HepG2 (cell line): ENCODE results near the gene PTPRB. TPM values are rescaled to one million over a fixed set of nuclear protein-coding genes. Genes with fewer than 3 reads are reported as not detected.

Experiments
- ATAC-seq: fragments of 200-7000 bp; cut with Tn5 transposase; 3 replicates; pipeline ENCODE4 v1.9.1; 2020; ENCODE audit warnings: mild to moderate bottlenecking, moderate library complexity
- BruUV-seq: library from RNA; stranded (reverse); fragments of 400-500 nt; replicated peaks from 2 replicates; lab custom pipeline; 2021; lab: Mats Ljungman, UMichigan
- CTCF ChIA-PET: fragments of 300-600 bp; formaldehyde crosslinking; extraction: SDS; loops from one replicate; lab custom pipeline; 2021; ENCODE audit warnings: low total read pairs, inconsistent platforms, low intra/inter-chr PET ratio; lab: Yijun Ruan, JAX
- POLR2A ChIA-PET: fragments of 350-600 bp; sonication (Branson Sonifier 250); formaldehyde crosslinking; loops from one replicate; lab custom pipeline; 2020; ENCODE audit warnings: antibody characterized with exemption, inconsistent platforms; lab: Yijun Ruan, JAX
- DNase-seq: peaks from one replicate; pipeline ENCODE4 v3.0.0-alpha.2; 2015; ENCODE audit warnings: low spot score
- FAIRE-seq: peaks from 3 replicates; lab custom pipeline; 2011; peaks lifted over from hg19 to GRCh38; lab: Jason Lieb, UNC
- H2AFZ ChIP-seq: one replicate; pipeline ENCODE4 v1.6.1; 2011; ENCODE audit warnings: low read length, inconsistent platforms
- H3K27ac ChIP-seq: fragments of 300-600 bp; 3 replicates; pipeline ENCODE4 v1.8.0; 2011; ENCODE audit warnings: mixed run types, mild to moderate bottlenecking, mixed read lengths, low read length, inconsistent platforms; ENCODE audit not compliant: insufficient read depth; ENCODE audit errors: extremely low read length
- H3K27me3 ChIP-seq, 2 experiments: fragments of 200-600 bp in 1 of 2; 2 replicates in 1 of 2; 3 replicates in 1 of 2; pipeline versions ENCODE4 v1.6.0 to v1.8.0; 2011; ENCODE audit warnings: low read length in 2 of 2, mild to moderate bottlenecking in 2 of 2, moderate library complexity in 2 of 2, inconsistent platforms in 1 of 2; ENCODE audit not compliant: insufficient read depth in 2 of 2, control insufficient read depth in 1 of 2
- H3K36me3 ChIP-seq, 2 experiments: fragments of 200-600 bp in 1 of 2; replicated peaks in 1 of 2; 2 replicates in 1 of 2; 3 replicates in 1 of 2; pipeline versions ENCODE4 v1.5.1 to v1.8.0; 2011; ENCODE audit warnings: low read length in 2 of 2, inconsistent platforms in 1 of 2; ENCODE audit not compliant: insufficient read depth in 2 of 2, control insufficient read depth in 1 of 2
- H3K4me1 ChIP-seq: 2 replicates; pipeline ENCODE4 v1.5.1; 2012; ENCODE audit warnings: low read length, inconsistent platforms; ENCODE audit not compliant: insufficient read depth
- H3K4me2 ChIP-seq: 2 replicates; pipeline ENCODE4 v1.6.0; 2011; ENCODE audit warnings: low read depth, low read length, inconsistent platforms
- H3K4me3 ChIP-seq, 3 experiments: fragments of 200-600 bp in 1 of 3; sonication (generic), shearing (Covaris generic) in 1 of 3; replicated peaks in 1 of 3; 2 replicates each; pipeline ENCODE4 v1.5.1; 2011 to 2016; ENCODE audit warnings: low read length in 3 of 3, inconsistent platforms in 2 of 3, low read depth in 2 of 3, mild to moderate bottlenecking in 2 of 3, control low read depth in 1 of 3, mixed read lengths in 1 of 3; ENCODE audit not compliant: insufficient read depth in 1 of 3
- H3K79me2 ChIP-seq: one replicate; pipeline ENCODE4 v1.6.1; 2011; ENCODE audit warnings: low read length, inconsistent platforms; ENCODE audit not compliant: insufficient read depth
- H3K9ac ChIP-seq: 2 replicates; pipeline ENCODE4 v1.6.0; 2011; ENCODE audit warnings: mild to moderate bottlenecking, low read depth, low read length, inconsistent platforms; ENCODE audit not compliant: insufficient read depth
- H3K9me3 ChIP-seq: 2 replicates; pipeline ENCODE4 v1.5.1; 2012; ENCODE audit warnings: mild to moderate bottlenecking, low read length
- H4K20me1 ChIP-seq: 2 replicates; pipeline ENCODE4 v1.6.0; 2011; ENCODE audit warnings: inconsistent platforms, mild to moderate bottlenecking, low read length, moderate library complexity; ENCODE audit not compliant: insufficient read depth
- ATF4 ChIP-seq, 2 experiments: fragments of 450-650 bp in 1 of 2; sonication (generic) in 1 of 2; formaldehyde crosslinking; IDR thresholded peaks; 2 replicates each; pipeline versions ENCODE4 v1.5.0 to v1.8.0; 2020 to 2022; ENCODE audit warnings: mild to moderate bottlenecking in 1 of 2, missing genetic modification reagents in 1 of 2
- BRCA1 ChIP-seq: sonication (generic); formaldehyde crosslinking; IDR thresholded peaks from 2 replicates; pipeline ENCODE4 v1.4.0; 2020; ENCODE audit warnings: missing genetic modification reagents
- FUBP1 ChIP-seq: sonication (generic); formaldehyde crosslinking; IDR thresholded peaks from 2 replicates; pipeline ENCODE4 v1.5.1; 2020; ENCODE audit warnings: missing genetic modification reagents, mild to moderate bottlenecking, borderline replicate concordance
- HCFC1 ChIP-seq: fragments of 150-350 bp; IDR thresholded peaks from 2 replicates; pipeline ENCODE4 v1.6.1; 2014; ENCODE audit warnings: low read depth, low read length
- JUNB ChIP-seq: sonication (generic); formaldehyde crosslinking; IDR thresholded peaks from 2 replicates; pipeline ENCODE4 v1.8.0; 2022; ENCODE audit warnings: missing genetic modification reagents, mild to moderate bottlenecking, borderline replicate concordance
- KLF11 ChIP-seq: IDR thresholded peaks from 2 replicates; pipeline ENCODE4 v1.6.1; 2016; ENCODE audit warnings: missing compliant biosample characterization
- KMT2B ChIP-seq: IDR thresholded peaks from 2 replicates; pipeline ENCODE4 v1.6.1; 2016; ENCODE audit warnings: missing genetic modification reagents, missing compliant biosample characterization
- MAFK ChIP-seq, 2 experiments: IDR thresholded peaks in 1 of 2; conservative IDR thresholded peaks in 1 of 2; 2 replicates each; pipeline ENCODE4 v1.6.1; 2011; ENCODE audit warnings: improper control_type of control experiment in 2 of 2, low read length in 2 of 2
- NAIF1 ChIP-seq: sonication (generic); formaldehyde crosslinking; IDR thresholded peaks from 2 replicates; pipeline ENCODE4 v1.5.0; 2020; ENCODE audit warnings: mild to moderate bottlenecking, missing genetic modification reagents, borderline replicate concordance
- SMARCC2 ChIP-seq: fragments of 450-650 bp; IDR thresholded peaks from 2 replicates; pipeline ENCODE4 v1.6.1; 2017; ENCODE audit warnings: antibody characterized with exemption, mild to moderate bottlenecking
- ZBTB37 ChIP-seq: sonication (generic); formaldehyde crosslinking; IDR thresholded peaks from 2 replicates; pipeline ENCODE4 v1.4.0; 2020; ENCODE audit warnings: mild to moderate bottlenecking, missing genetic modification reagents
- ZNF18 ChIP-seq: sonication (generic); formaldehyde crosslinking; IDR thresholded peaks from 2 replicates; pipeline ENCODE4 v1.8.0; 2022; ENCODE audit warnings: mild to moderate bottlenecking, missing genetic modification reagents; ENCODE audit not compliant: insufficient replicate concordance
- ZNF7 ChIP-seq: IDR thresholded peaks from 2 replicates; pipeline ENCODE4 v1.6.1; 2016; ENCODE audit warnings: missing biosample characterization, missing genetic modification reagents
- WGBS: methylation state at CpG from one replicate; pipeline ENCODE4 v1.1.6; 2017; ENCODE audit warnings: low lambda C conversion rate; 5-methylcytosine and 5-hydroxymethylcytosine counted together
- in situ Hi-C: cut with HindIII; loops from 2 replicates; pipeline ENCODE4 v1.10.0; 2017; ENCODE audit warnings: low pct_unique_long_range_greater_than_20kb; ENCODE audit not compliant: extremely low pct_ligation_motif_present
- intact Hi-C: fragments of 100-400 bp; cut with micrococcal nuclease; formaldehyde crosslinking; loops from one replicate; pipeline ENCODE4 v1.10.0; 2022; ENCODE audit not compliant: unreplicated experiment
- polyA plus RNA-seq, 8 experiments: library from polyadenylated mRNA; depleted of rRNA in 3 of 8; stranded (reverse) in 7 of 8; unstranded in 1 of 8; fragments of >200 nt; fragmentation: Illumina TruSeq in 4 of 8; extraction: Trizol in 4 of 8; gene quantifications; 2 replicates each; pipeline versions ENCODE4 v1.2.1 to v1.2.3, GENCODE V29; 2011 to 2016; ENCODE audit warnings: low read depth in 4 of 8, missing spikeins in 1 of 8, mixed read lengths in 1 of 8; ENCODE audit not compliant: insufficient read depth in 1 of 8
- total RNA-seq, 5 experiments: library from RNA; depleted of rRNA; stranded (reverse); fragments of >200 nt; fragmentation: Illumina TruSeq; extraction: Trizol; gene quantifications; 2 replicates each; pipeline ENCODE4 v1.2.3, GENCODE V29; 2016; ENCODE audit warnings: low read depth in 1 of 5

The PTPRB gene
- total and polyA plus RNA-seq, 2 of the 13 experiments (the other 11 are each of a cell fraction or from before 2014, with no cell fraction given): 0.02 to 0.07 TPM

GRCh38 chr12:70584332-70584731 lies 52.9 kb downstream of the PTPRB start:
- H2AFZ ChIP-seq: no peak overlapping the region
- in situ Hi-C loops (no loop called here), intact Hi-C loops (loop anchor here (10.0 kb wide), 1 partner anchor 430 kb away; no protein-coding TSS in a partner anchor)
- H3K4me3 ChIP-seq: no peak overlapping the region
- no peaks in the 10 kb centered on the region for H3K79me2 ChIP-seq
- H3K27me3 ChIP-seq: no peaks in the 10 kb centered on the region
- POLR2A ChIA-PET: no interaction called here
- TF ChIP-seq KMT2B (CRISPR knock-in tag) (no peak), FUBP1 (CRISPR knock-in tag) (no peak), JUNB (CRISPR knock-in tag) (no peak), HCFC1 (no peak), MAFK (conservative IDR thresholded peaks at IDR 0.05 in 1 of 2, IDR thresholded peaks at IDR 0.05 in 1 of 2; ENCODE audit: low read length in 2 of 2) (peak in 1 of 2 experiments; percentile 26; a peak in 1 of 4 replicates)
- H3K27ac ChIP-seq: no peak overlapping the region
- ATAC-seq: no peak
- BruUV-seq: no TSS peak
- H3K9ac ChIP-seq: no peak overlapping the region
- DNase-seq: no peak
- no peak overlapping the region for H3K4me2 ChIP-seq
- no peaks in the 10 kb centered on the region for H3K4me1 ChIP-seq
- WGBS: 7% methylated on average over 2 of the region's 2 CpGs
- CTCF ChIA-PET: no interaction called here
- H3K36me3 ChIP-seq: no peaks in the 10 kb centered on the region
- H3K9me3 ChIP-seq: no peaks in the 10 kb centered on the region
- H4K20me1 ChIP-seq: no peaks in the 10 kb centered on the region; the same call in 1 of the 2 replicates
- FAIRE-seq: no peak

- Histone ChIP-seq H3K36me3 (no peaks in the 10 kb centered on the region), H3K4me2 (no peak overlapping the region), H3K9me3 (no peaks in the 10 kb centered on the region), H4K20me1 (no peaks in the 10 kb centered on the region; the same call in 1 of the 2 replicates), H3K27ac (no peak overlapping the region), H3K4me1 (no peaks in the 10 kb centered on the region), H3K27me3 (no peaks in the 10 kb centered on the region), H3K4me3 (no peak overlapping the region), H3K9ac (no peak overlapping the region), H2AFZ (no peak overlapping the region), H3K79me2 (no peaks in the 10 kb centered on the region)
- no peak for FAIRE-seq
- DNase-seq: no peak
- intact Hi-C loops: loop anchor here (10.0 kb wide), 1 partner anchor 432 kb away; no protein-coding TSS in a partner anchor
- ATAC-seq: no peak
- in situ Hi-C loops: no loop called here
- 3% methylated on average over 2 of the region's 2 CpGs for WGBS
- POLR2A ChIA-PET: no interaction called here
- CTCF ChIA-PET: no interaction called here
- BruUV-seq: no TSS peak
- TF ChIP-seq KLF11 (CRISPR knock-in tag): no peak
- no peak for TF ChIP-seq ZNF18 (CRISPR knock-in tag)
- TF ChIP-seq NAIF1: no peak
- TF ChIP-seq ZBTB37: no peak
- no peak for TF ChIP-seq ZNF7 (CRISPR knock-in tag)
- TF ChIP-seq BRCA1 (CRISPR knock-in tag): no peak
- no peak for TF ChIP-seq SMARCC2
- TF ChIP-seq ATF4 (CRISPR knock-in tag; IDR thresholded peaks at IDR 0.05): no peak
Observed at GRCh38 chr12:70583251-70583650, 54.0 kb downstream of the PTPRB start.
